ENCODE results near the gene VWA3A. TPM values are rescaled to one million over a fixed set of nuclear protein-coding genes. Genes with fewer than 3 reads are reported as not detected.

Gene VWA3A
- total RNA-seq, 1 experiment from 2014 or later = not detected

DNA sequence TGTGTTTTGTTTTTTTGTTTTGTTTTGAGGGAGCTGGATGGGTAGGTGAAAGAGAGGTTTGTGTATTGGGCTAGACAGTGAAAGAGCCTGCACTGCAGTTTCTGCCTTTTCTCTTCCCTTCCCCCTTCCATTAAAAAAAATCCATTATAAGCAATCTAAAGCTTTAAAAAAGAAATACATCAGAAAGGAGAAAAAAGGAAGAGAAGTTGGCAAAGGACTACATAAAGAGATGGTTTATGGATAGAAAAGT is 103.0 kb downstream of the VWA3A start:
- ChIA-PET RAD21 (ENCODE audit: low non-redundant PET in 1 of 2, low total read pairs in 2 of 2, uncharacterized antibody in 2 of 2, unreplicated experiment in 2 of 2) (no interaction called here), POLR2A (no interaction called here), CTCF (no interaction called here)
- H4K20me1 ChIP-seq (ENCODE audit: insufficient read depth) = no peaks in the 10 kb centered on the region
- H3K4me3 ChIP-seq (replicated peaks in 1 of 2; ENCODE audit: low read depth in 1 of 2, low read length in 2 of 2) = no peak overlapping the region
- ATAC-seq (no peak), DNase-seq (ENCODE audit: low read depth, low spot score) (no peak)
- no TSS peak for BruUV-seq (replicated peaks)
- H3K36me3 ChIP-seq (ENCODE audit: control insufficient read depth in 1 of 2, insufficient read depth in 2 of 2, low read length in 2 of 2) = no peaks in the 10 kb centered on the region
- H3K27me3 ChIP-seq (ENCODE audit: insufficient read depth, low read length) = no peaks in the 10 kb centered on the region
- intact Hi-C loops (cut with micrococcal nuclease) = loop anchor here (1.0 kb wide), 1 partner anchor 102 kb away; the partner anchor contains the start of gene POLR3E
- H3K4me2 ChIP-seq (ENCODE audit: low read length) = peak overlapping the region; percentile 97
- no peaks in the 10 kb centered on the region for H3K9me2 ChIP-seq (ENCODE audit: insufficient read depth)
- no peaks in the 10 kb centered on the region for H3K9me3 ChIP-seq (ENCODE audit: control insufficient read depth in 1 of 2, insufficient read depth in 1 of 2, low read depth in 1 of 2, low read length in 2 of 2)
- no peaks in the 10 kb centered on the region for H3K79me2 ChIP-seq (ENCODE audit: insufficient read depth, low read length)
- H3K9ac ChIP-seq (ENCODE audit: low read length) = no peak overlapping the region
- H3K4me1 ChIP-seq (ENCODE audit: control insufficient read depth in 1 of 2, insufficient read depth in 2 of 2, low read length in 2 of 2) = peaks cover 23 to 50% of the 10 kb centered on the region in 2 experiments
- no peak overlapping the region for H2AFZ ChIP-seq (ENCODE audit: low read depth, low read length, poor library complexity, severe bottlenecking)
- H3K27ac ChIP-seq (ENCODE audit: low read depth, low read length) = no peak overlapping the region
- TF ChIP-seq EGR1 (IDR thresholded peaks at IDR 0.05; ENCODE audit: low read depth) (no peak), TCF7L2 (IDR thresholded peaks at IDR 0.05; ENCODE audit: borderline replicate concordance, extremely low read depth, insufficient read depth, insufficient read length) (no peak), POLR2AphosphoS5 (IDR thresholded peaks at IDR 0.05; ENCODE audit: low read depth, low read length) (no peak), RAD21 (IDR thresholded peaks at IDR 0.05; ENCODE audit: low read depth) (no peak), YY1 (IDR thresholded peaks at IDR 0.05; ENCODE audit: extremely low read depth, insufficient replicate concordance, low read depth, low read length) (no peak), CEBPB (IDR thresholded peaks at IDR 0.05; ENCODE audit: low read depth) (no peak), EZH2 (IDR thresholded peaks at IDR 0.05) (no peak), SRF (IDR thresholded peaks at IDR 0.05; ENCODE audit: low read depth) (no peak)

DNA sequence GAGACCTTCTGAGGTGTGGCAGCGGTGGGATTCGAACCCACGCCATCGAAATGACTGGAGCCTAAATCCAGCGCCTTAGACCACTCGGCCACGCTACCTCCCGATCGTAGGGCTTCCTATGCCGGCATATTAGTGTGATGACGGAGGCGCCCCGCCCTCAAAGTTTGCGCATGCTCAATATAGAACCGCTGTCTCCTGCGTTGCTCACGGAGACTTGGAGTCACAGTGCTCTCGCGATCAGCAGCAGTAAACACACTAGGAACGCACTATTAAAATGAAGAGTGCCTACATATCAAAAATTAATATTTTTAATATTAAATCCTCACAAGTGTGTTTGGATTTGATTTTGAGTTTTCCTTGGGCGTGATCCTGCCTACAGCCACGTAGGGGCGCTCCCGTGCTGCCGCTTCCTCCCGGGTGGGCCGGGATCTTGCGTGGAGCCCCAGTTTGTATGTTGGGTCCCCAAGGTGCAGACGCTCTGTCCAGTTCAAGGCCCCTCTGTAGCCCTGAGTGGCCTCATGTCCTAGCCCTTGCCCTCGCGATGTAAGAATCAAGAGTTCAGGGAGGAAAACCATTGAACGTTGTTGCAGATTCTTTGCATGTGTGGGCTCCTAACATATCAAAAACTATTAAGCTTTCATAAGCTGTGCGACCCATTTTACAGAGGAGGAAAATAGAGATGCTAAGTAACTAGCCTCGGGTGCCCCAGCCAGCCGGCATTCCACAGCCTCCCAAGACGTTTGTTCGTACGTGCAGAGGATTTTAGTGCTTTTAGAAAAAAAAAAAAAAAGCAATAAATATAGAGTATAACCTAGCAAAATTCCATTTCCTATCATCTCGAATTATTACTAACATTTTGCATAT is 103.6 kb downstream of the VWA3A start:
- intact Hi-C loops (cut with micrococcal nuclease) = loop anchor here (1.0 kb wide), 1 partner anchor 101 kb away; the partner anchor contains the start of gene POLR3E

More for the DNA sequence above, 103.6 kb downstream of the VWA3A start:
- peaks cover 24 to 52% of the 10 kb centered on the region in 2 experiments for H3K4me1 ChIP-seq (ENCODE audit: control insufficient read depth in 1 of 2, insufficient read depth in 2 of 2, low read length in 2 of 2)
- H3K4me3 ChIP-seq (replicated peaks in 1 of 2; ENCODE audit: low read depth in 1 of 2, low read length in 2 of 2) = peak overlapping the region; percentile 43 to 59
- H3K27ac ChIP-seq (ENCODE audit: low read depth, low read length) = no peak overlapping the region
- ChIA-PET RAD21 (ENCODE audit: low non-redundant PET in 1 of 2, low total read pairs in 2 of 2, uncharacterized antibody in 2 of 2, unreplicated experiment in 2 of 2) (no interaction called here), POLR2A (no interaction called here), CTCF (interaction anchor here (1.0 to 1.1 kb wide), 2 partner anchors 34 to 104 kb away, joined by 3 to 7 read pairs; no protein-coding TSS in a partner anchor)
- BruUV-seq (replicated peaks) = no TSS peak
- peak overlapping the region; percentile 50 for H3K9ac ChIP-seq (ENCODE audit: low read length)
- no peak for TF ChIP-seq CBX3 (IDR thresholded peaks at IDR 0.05; ENCODE audit: low read depth)
- no peak for TF ChIP-seq ELF1 (IDR thresholded peaks at IDR 0.05; ENCODE audit: borderline replicate concordance, low read depth)
- TF ChIP-seq SIN3A (IDR thresholded peaks at IDR 0.05; ENCODE audit: low read depth) = no peak
- TF ChIP-seq, protein P1, sequence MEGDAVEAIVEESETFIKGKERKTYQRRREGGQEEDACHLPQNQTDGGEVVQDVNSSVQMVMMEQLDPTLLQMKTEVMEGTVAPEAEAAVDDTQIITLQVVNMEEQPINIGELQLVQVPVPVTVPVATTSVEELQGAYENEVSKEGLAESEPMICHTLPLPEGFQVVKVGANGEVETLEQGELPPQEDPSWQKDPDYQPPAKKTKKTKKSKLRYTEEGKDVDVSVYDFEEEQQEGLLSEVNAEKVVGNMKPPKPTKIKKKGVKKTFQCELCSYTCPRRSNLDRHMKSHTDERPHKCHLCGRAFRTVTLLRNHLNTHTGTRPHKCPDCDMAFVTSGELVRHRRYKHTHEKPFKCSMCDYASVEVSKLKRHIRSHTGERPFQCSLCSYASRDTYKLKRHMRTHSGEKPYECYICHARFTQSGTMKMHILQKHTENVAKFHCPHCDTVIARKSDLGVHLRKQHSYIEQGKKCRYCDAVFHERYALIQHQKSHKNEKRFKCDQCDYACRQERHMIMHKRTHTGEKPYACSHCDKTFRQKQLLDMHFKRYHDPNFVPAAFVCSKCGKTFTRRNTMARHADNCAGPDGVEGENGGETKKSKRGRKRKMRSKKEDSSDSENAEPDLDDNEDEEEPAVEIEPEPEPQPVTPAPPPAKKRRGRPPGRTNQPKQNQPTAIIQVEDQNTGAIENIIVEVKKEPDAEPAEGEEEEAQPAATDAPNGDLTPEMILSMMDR (IDR thresholded peaks at IDR 0.05 in 2 of 3, conservative IDR thresholded peaks at IDR 0.05 in 1 of 3; ENCODE audit: borderline replicate concordance in 1 of 3, insufficient read depth in 1 of 3, low read depth in 2 of 3, low read length in 2 of 3) = peak in 2 of 3 experiments; percentile 79 to 86; a peak in 4 of 6 replicates
- TF ChIP-seq ZNF274 (IDR thresholded peaks at IDR 0.05; ENCODE audit: low read depth, low read length) = no peak
- no peak for TF ChIP-seq ZFX (IDR thresholded peaks at IDR 0.05)
- TF ChIP-seq, protein P2, sequence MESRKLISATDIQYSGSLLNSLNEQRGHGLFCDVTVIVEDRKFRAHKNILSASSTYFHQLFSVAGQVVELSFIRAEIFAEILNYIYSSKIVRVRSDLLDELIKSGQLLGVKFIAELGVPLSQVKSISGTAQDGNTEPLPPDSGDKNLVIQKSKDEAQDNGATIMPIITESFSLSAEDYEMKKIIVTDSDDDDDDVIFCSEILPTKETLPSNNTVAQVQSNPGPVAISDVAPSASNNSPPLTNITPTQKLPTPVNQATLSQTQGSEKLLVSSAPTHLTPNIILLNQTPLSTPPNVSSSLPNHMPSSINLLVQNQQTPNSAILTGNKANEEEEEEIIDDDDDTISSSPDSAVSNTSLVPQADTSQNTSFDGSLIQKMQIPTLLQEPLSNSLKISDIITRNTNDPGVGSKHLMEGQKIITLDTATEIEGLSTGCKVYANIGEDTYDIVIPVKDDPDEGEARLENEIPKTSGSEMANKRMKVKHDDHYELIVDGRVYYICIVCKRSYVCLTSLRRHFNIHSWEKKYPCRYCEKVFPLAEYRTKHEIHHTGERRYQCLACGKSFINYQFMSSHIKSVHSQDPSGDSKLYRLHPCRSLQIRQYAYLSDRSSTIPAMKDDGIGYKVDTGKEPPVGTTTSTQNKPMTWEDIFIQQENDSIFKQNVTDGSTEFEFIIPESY (IDR thresholded peaks at IDR 0.05; ENCODE audit: extremely low read depth, insufficient replicate concordance, low read length) = no peak
- TF ChIP-seq YY1 (IDR thresholded peaks at IDR 0.05; ENCODE audit: extremely low read depth, insufficient replicate concordance, low read depth, low read length) = peak; percentile 54
- TF ChIP-seq POLR2AphosphoS5 (IDR thresholded peaks at IDR 0.05; ENCODE audit: low read depth, low read length) = peak; percentile 63
- peak overlapping the region; percentile 99 for H2AFZ ChIP-seq (ENCODE audit: low read depth, low read length, poor library complexity, severe bottlenecking)
- no peaks in the 10 kb centered on the region for H4K20me1 ChIP-seq (ENCODE audit: insufficient read depth)
- H3K4me2 ChIP-seq (ENCODE audit: low read length) = peak overlapping the region; percentile 97
- DNase-seq (ENCODE audit: low read depth, low spot score) = peak; percentile 72
- no peaks in the 10 kb centered on the region for H3K36me3 ChIP-seq (ENCODE audit: control insufficient read depth in 1 of 2, insufficient read depth in 2 of 2, low read length in 2 of 2)
- H3K9me3 ChIP-seq (ENCODE audit: control insufficient read depth in 1 of 2, insufficient read depth in 1 of 2, low read depth in 1 of 2, low read length in 2 of 2) = no peaks in the 10 kb centered on the region
- no peaks in the 10 kb centered on the region for H3K9me2 ChIP-seq (ENCODE audit: insufficient read depth)
- no peaks in the 10 kb centered on the region for H3K79me2 ChIP-seq (ENCODE audit: insufficient read depth, low read length)
- peak; percentile 21 for ATAC-seq
- no peaks in the 10 kb centered on the region for H3K27me3 ChIP-seq (ENCODE audit: insufficient read depth, low read length)

Measured in HCT116 (cell line).